HEK293 (cell line): ENCODE measurements around the gene ZNF705A.
"Not testable (repeated sequence)": the region's sequence is repeated elsewhere in the genome, so short reads cannot be mapped to it uniquely, and the experiment has no call there.

Source experiments
- CTCF ChIP-seq: fragments of 450-650 bp; formaldehyde crosslinking; IDR thresholded peaks from 2 replicates; pipeline ENCODE4 v1.5.1; 2016; ENCODE audit warnings: missing biosample characterization, missing genetic modification characterization
- REST ChIP-seq: fragments of 450-650 bp; formaldehyde crosslinking; IDR thresholded peaks from 2 replicates; pipeline ENCODE4 v1.5.1; 2016; ENCODE audit warnings: missing biosample characterization, missing genetic modification characterization
- ZNF623 ChIP-seq: fragments of 450-650 bp; formaldehyde crosslinking; IDR thresholded peaks from 2 replicates; pipeline ENCODE4 v1.5.1; 2016; ENCODE audit warnings: missing biosample characterization, missing genetic modification characterization
- ZNF670 ChIP-seq: fragments of 450-650 bp; formaldehyde crosslinking; IDR thresholded peaks from 2 replicates; pipeline ENCODE4 v1.5.1; 2016; ENCODE audit warnings: missing biosample characterization, missing genetic modification characterization, low read depth

GRCh38 chr12:8133636-8134397 is 23.0 kb upstream of the ZNF705A start:
- not testable (repeated sequence) for TF ChIP-seq CTCF (tag by site-specific recombination); REST (tag by site-specific recombination); ZNF623; ZNF670 (tag by site-specific recombination)
